Measurements from ENCODE around the gene ZNF22. TPM values are rescaled to one million over a fixed set of nuclear protein-coding genes. Genes with fewer than 3 reads are reported as not detected.
"Not testable (repeated sequence)": the region's sequence is repeated elsewhere in the genome, so short reads cannot be mapped to it uniquely, and the experiment has no call there.

ZNF22 gene
- total and polyA plus RNA-seq, 8 donors = 0.58 to 39.8 (median 15.9) TPM

- TF ChIP-seq CTCF (IDR thresholded peaks at IDR 0.05) (no peak), POLR2A (IDR thresholded peaks at IDR 0.05) (no peak), EP300 (IDR thresholded peaks at IDR 0.05) (no peak), POLR2AphosphoS5 (IDR thresholded peaks at IDR 0.05) (no peak)
- no peaks in the 10 kb centered on the region for H3K27me3 ChIP-seq
- H3K36me3 ChIP-seq = peaks cover 0 to 25% (median 20%) of the 10 kb centered on the region in 4 donors
- no peak overlapping the region for H3K27ac ChIP-seq
- H3K9me3 ChIP-seq = no peaks in the 10 kb centered on the region
- no peak for DNase-seq
- no peak overlapping the region for H3K4me3 ChIP-seq
- intact Hi-C loops (cut with DNase I; ENCODE audit: low total_unique reads) = no loop called here
- peaks cover 6 to 48% (median 30%) of the 10 kb centered on the region in 4 donors for H3K4me1 ChIP-seq
- WGBS, 5 donors = 80 to 100% (median 95%) methylated on average over 1 of the region's 1 CpG
Measured at GRCh38 chr10:45005284-45005683, 4.6 kb downstream of the ZNF22 start.

- Histone ChIP-seq H3K36me3 (peaks cover 0 to 25% (median 20%) of the 10 kb centered on the region in 4 donors), H3K27ac (no peak overlapping the region), H3K4me1 (peaks cover 6 to 40% (median 22%) of the 10 kb centered on the region in 4 donors), H3K27me3 (no peaks in the 10 kb centered on the region), H3K9me3 (no peaks in the 10 kb centered on the region), H3K4me3 (no peak overlapping the region)
- DNase-seq = peak in 1 of 2 donors; percentile 1
- no peak for TF ChIP-seq EP300 (IDR thresholded peaks at IDR 0.05)
- TF ChIP-seq POLR2AphosphoS5 (IDR thresholded peaks at IDR 0.05) = no peak
- 87 to 97% (median 88%) methylated on average over 3 of the region's 3 CpGs for WGBS, 5 donors
- intact Hi-C loops (cut with DNase I; ENCODE audit: low total_unique reads) = no loop called here
Measured at GRCh38 chr10:45006276-45007030, 5.7 kb downstream of the ZNF22 start.

- Histone ChIP-seq H3K4me3 (no peak overlapping the region), H3K27me3 (no peaks in the 10 kb centered on the region), H3K27ac (no peak overlapping the region), H3K4me1 (peaks cover 0 to 24% (median 8%) of the 10 kb centered on the region in 4 donors), H3K36me3 (peaks cover 0 to 19% (median 15%) of the 10 kb centered on the region in 4 donors), H3K9me3 (no peaks in the 10 kb centered on the region)
- intact Hi-C loops (cut with DNase I; ENCODE audit: low total_unique reads) = no loop called here
- TF ChIP-seq EP300 (IDR thresholded peaks at IDR 0.05) (no peak), POLR2AphosphoS5 (IDR thresholded peaks at IDR 0.05) (peak in 1 of 3 donors; percentile 68), POLR2A (IDR thresholded peaks at IDR 0.05) (no peak), CTCF (IDR thresholded peaks at IDR 0.05) (peak in 5 of 7 experiments; percentile 50 to 93 (median 67))
- WGBS, 5 donors = 6 to 12% (median 7%) methylated on average over 8 of the region's 8 CpGs
- DNase-seq = peak in 1 of 2 donors; percentile 94
Measured at GRCh38 chr10:45008524-45009161, 7.9 kb downstream of the ZNF22 start.

GRCh38 chr10:45014557-45014956, 13.8 kb downstream of the ZNF22 start:
- intact Hi-C loops (cut with DNase I; ENCODE audit: low total_unique reads); DNase-seq; H3K9me3 ChIP-seq; H3K36me3 ChIP-seq; H3K27ac ChIP-seq; H3K27me3 ChIP-seq; H3K4me3 ChIP-seq: not testable (repeated sequence)
- H3K4me1 ChIP-seq = peaks cover 4 to 22% (median 17%) of the 10 kb centered on the region in 4 donors
- 68 to 80% (median 75%) methylated on average over 6 to 10 of the region's 10 CpGs for WGBS, 5 donors

GRCh38 chr10:45015590-45015989, 14.9 kb downstream of the ZNF22 start:
- TF ChIP-seq POLR2A (IDR thresholded peaks at IDR 0.05) = no peak
- TF ChIP-seq POLR2AphosphoS5 (IDR thresholded peaks at IDR 0.05) = no peak
- no peak for TF ChIP-seq EP300 (IDR thresholded peaks at IDR 0.05)
- no peak for TF ChIP-seq CTCF (IDR thresholded peaks at IDR 0.05)
- peaks cover 4 to 22% (median 17%) of the 10 kb centered on the region in 4 donors for H3K4me1 ChIP-seq
- H3K4me3 ChIP-seq = no peak overlapping the region
- H3K9me3 ChIP-seq = no peaks in the 10 kb centered on the region
- DNase-seq = no peak
- WGBS, 5 donors = 15 to 33% (median 16%) methylated on average over 2 of the region's 2 CpGs
- intact Hi-C loops (cut with DNase I; ENCODE audit: low total_unique reads) = no loop called here
- H3K27ac ChIP-seq = no peak overlapping the region
- H3K36me3 ChIP-seq = no peaks in the 10 kb centered on the region
- no peaks in the 10 kb centered on the region for H3K27me3 ChIP-seq

Data from stomach (tissue), 9 donors.